ENCODE measurements around the gene MAPK4.
"Not testable (repeated sequence)": the region's sequence is repeated elsewhere in the genome, so short reads cannot be mapped to it uniquely, and the experiment has no call there.

The MAPK4 gene

GRCh38 chr18:50775726-50776125 is 215.8 kb downstream of the MAPK4 start:
- DNase-seq = no peak

DNA sequence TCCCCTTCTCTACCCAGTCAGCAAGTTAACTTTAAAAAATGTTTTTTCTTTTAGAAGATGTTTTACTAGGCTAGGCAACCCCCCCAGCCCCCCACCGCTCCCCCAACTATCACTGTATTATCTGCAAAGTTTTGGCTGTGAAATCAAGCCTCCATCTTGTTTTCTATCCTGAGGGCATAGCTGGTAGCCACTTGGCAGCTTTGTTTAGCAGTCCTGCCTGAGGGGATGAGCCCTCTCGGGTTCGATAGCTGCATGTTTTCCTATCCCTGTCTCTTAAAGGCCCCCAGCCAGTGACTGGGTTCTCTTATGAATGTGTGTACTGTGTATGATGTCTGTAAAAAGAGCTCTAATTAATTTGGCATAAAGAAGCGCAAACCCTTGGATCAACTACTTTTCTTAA is 216.5 kb downstream of the MAPK4 start:
- no peak for DNase-seq

GRCh38 chr18:50779021-50779420 is 219.1 kb downstream of the MAPK4 start:
- DNase-seq = not testable (repeated sequence)

All from NCI-H2081 treated with DMSO at 0.1 percent for 48 hours (cell line).